ENCODE measurements around the gene CARF.
"Not testable (repeated sequence)": the region's sequence is repeated elsewhere in the genome, so short reads cannot be mapped to it uniquely, and the experiment has no call there.

The CARF gene

GRCh38 chr2:202909394-202910192, 2.5 kb upstream of the CARF start:
- no peaks in the 10 kb centered on the region for H3K27me3 ChIP-seq (ENCODE audit: insufficient read depth, low read length)
- H3K27ac ChIP-seq (ENCODE audit: low read depth, low read length): no peak overlapping the region
- H3K4me3 ChIP-seq (ENCODE audit: low read length): peak overlapping the region; percentile 99
- peaks cover 35% of the 10 kb centered on the region for H3K36me3 ChIP-seq (ENCODE audit: insufficient read depth, low read length)
- no peaks in the 10 kb centered on the region for H3K9me3 ChIP-seq (ENCODE audit: insufficient read depth, low read depth, low read length)
- WGBS: 95% methylated on average over 5 of the region's 6 CpGs
- H3K9ac ChIP-seq (ENCODE audit: low read depth, low read length): no peak overlapping the region
- H3K4me1 ChIP-seq (ENCODE audit: insufficient read depth, low read length): no peaks in the 10 kb centered on the region

GRCh38 chr2:202910250-202910649, 1.8 kb upstream of the CARF start:
- peaks cover 32% of the 10 kb centered on the region for H3K36me3 ChIP-seq (ENCODE audit: insufficient read depth, low read length)
- peak overlapping the region; percentile 99 for H3K4me3 ChIP-seq (ENCODE audit: low read length)
- H3K9ac ChIP-seq (ENCODE audit: low read depth, low read length): peak overlapping the region; percentile 97; the same call in 1 of the 2 replicates
- H3K27me3 ChIP-seq (ENCODE audit: insufficient read depth, low read length); H3K9me3 ChIP-seq (ENCODE audit: insufficient read depth, low read depth, low read length); H3K27ac ChIP-seq (ENCODE audit: low read depth, low read length); H3K4me1 ChIP-seq (ENCODE audit: insufficient read depth, low read length): not testable (repeated sequence)
- WGBS: 90% methylated on average over 5 of the region's 5 CpGs

- 0% methylated on average over 1 of the region's 3 CpGs for WGBS
- Histone ChIP-seq H3K4me3 (ENCODE audit: low read length) (peak overlapping the region; percentile 99), H3K9me3 (ENCODE audit: insufficient read depth, low read depth, low read length) (no peaks in the 10 kb centered on the region), H3K9ac (ENCODE audit: low read depth, low read length) (peak overlapping the region; percentile 97), H3K27me3 (ENCODE audit: insufficient read depth, low read length) (no peaks in the 10 kb centered on the region), H3K4me1 (ENCODE audit: insufficient read depth, low read length) (no peaks in the 10 kb centered on the region), H3K36me3 (ENCODE audit: insufficient read depth, low read length) (peaks cover 27% of the 10 kb centered on the region), H3K27ac (ENCODE audit: low read depth, low read length) (no peak overlapping the region)
Measured at GRCh38 chr2:202910698-202911097, 1.4 kb upstream of the CARF start.

GRCh38 chr2:202911203-202911511, 918 bp upstream of the CARF start:
- Histone ChIP-seq H3K9ac (ENCODE audit: low read depth, low read length) (peak overlapping the region; percentile 97), H3K4me3 (ENCODE audit: low read length) (peak overlapping the region; percentile 99), H3K4me1 (ENCODE audit: insufficient read depth, low read length) (no peaks in the 10 kb centered on the region), H3K27me3 (ENCODE audit: insufficient read depth, low read length) (no peaks in the 10 kb centered on the region), H3K36me3 (ENCODE audit: insufficient read depth, low read length) (peaks cover 22% of the 10 kb centered on the region), H3K27ac (ENCODE audit: low read depth, low read length) (peak overlapping the region; percentile 87), H3K9me3 (ENCODE audit: insufficient read depth, low read depth, low read length) (no peaks in the 10 kb centered on the region)
- WGBS: 0% methylated on average over 8 of the region's 8 CpGs

GRCh38 chr2:202912342-202913201, 497 bp downstream of the CARF start:
- H3K27me3 ChIP-seq (ENCODE audit: insufficient read depth, low read length); H3K4me1 ChIP-seq (ENCODE audit: insufficient read depth, low read length); H3K36me3 ChIP-seq (ENCODE audit: insufficient read depth, low read length); H3K9me3 ChIP-seq (ENCODE audit: insufficient read depth, low read depth, low read length): not testable (repeated sequence)
- 26% methylated on average over 3 of the region's 49 CpGs for WGBS
- H3K4me3 ChIP-seq (ENCODE audit: low read length): peak overlapping the region; percentile 99
- H3K9ac ChIP-seq (ENCODE audit: low read depth, low read length): peak overlapping the region; percentile 97
- peak overlapping the region; percentile 87; the same call in 1 of the 2 replicates for H3K27ac ChIP-seq (ENCODE audit: low read depth, low read length)

GRCh38 chr2:202918860-202919259, 6.8 kb downstream of the CARF start:
- Histone ChIP-seq H3K27me3 (ENCODE audit: insufficient read depth, low read length) (no peaks in the 10 kb centered on the region), H3K36me3 (ENCODE audit: insufficient read depth, low read length) (0 out of 2 replicates have a peak, but pooled peaks cover 2% of the 10 kb centered on the region), H3K4me3 (ENCODE audit: low read length) (no peak overlapping the region), H3K9me3 (ENCODE audit: insufficient read depth, low read depth, low read length) (no peaks in the 10 kb centered on the region), H3K4me1 (ENCODE audit: insufficient read depth, low read length) (no peaks in the 10 kb centered on the region), H3K9ac (ENCODE audit: low read depth, low read length) (no peak overlapping the region), H3K27ac (ENCODE audit: low read depth, low read length) (no peak overlapping the region)
- 85% methylated on average over 1 of the region's 1 CpG for WGBS

GRCh38 chr2:202932425-202933138, 20.5 kb downstream of the CARF start:
- no peak overlapping the region for H3K27ac ChIP-seq (ENCODE audit: low read depth, low read length)

GRCh38 chr2:202933139-202933510, 21.1 kb downstream of the CARF start:
- Histone ChIP-seq H3K27me3 (ENCODE audit: insufficient read depth, low read length) (no peaks in the 10 kb centered on the region), H3K27ac (ENCODE audit: low read depth, low read length) (no peak overlapping the region), H3K36me3 (ENCODE audit: insufficient read depth, low read length) (no peaks in the 10 kb centered on the region), H3K4me3 (ENCODE audit: low read length) (no peak overlapping the region), H3K9ac (ENCODE audit: low read depth, low read length) (no peak overlapping the region), H3K9me3 (ENCODE audit: insufficient read depth, low read depth, low read length) (no peaks in the 10 kb centered on the region), H3K4me1 (ENCODE audit: insufficient read depth, low read length) (no peaks in the 10 kb centered on the region)
- WGBS: 94% methylated on average over 5 of the region's 5 CpGs

More at GRCh38 chr2:202932425-202933138, 20.5 kb downstream of the CARF start:
- Histone ChIP-seq H3K27me3 (ENCODE audit: insufficient read depth, low read length) (no peaks in the 10 kb centered on the region), H3K4me1 (ENCODE audit: insufficient read depth, low read length) (no peaks in the 10 kb centered on the region), H3K4me3 (ENCODE audit: low read length) (no peak overlapping the region), H3K36me3 (ENCODE audit: insufficient read depth, low read length) (no peaks in the 10 kb centered on the region), H3K9ac (ENCODE audit: low read depth, low read length) (no peak overlapping the region), H3K9me3 (ENCODE audit: insufficient read depth, low read depth, low read length) (no peaks in the 10 kb centered on the region)
- 92% methylated on average over 3 of the region's 3 CpGs for WGBS

GRCh38 chr2:202933958-202934357, 21.9 kb downstream of the CARF start:
- Histone ChIP-seq H3K36me3 (ENCODE audit: insufficient read depth, low read length) (no peaks in the 10 kb centered on the region), H3K4me1 (ENCODE audit: insufficient read depth, low read length) (no peaks in the 10 kb centered on the region), H3K27me3 (ENCODE audit: insufficient read depth, low read length) (no peaks in the 10 kb centered on the region), H3K4me3 (ENCODE audit: low read length) (no peak overlapping the region), H3K27ac (ENCODE audit: low read depth, low read length) (no peak overlapping the region), H3K9me3 (ENCODE audit: insufficient read depth, low read depth, low read length) (no peaks in the 10 kb centered on the region), H3K9ac (ENCODE audit: low read depth, low read length) (no peak overlapping the region)
- 88% methylated on average over 2 of the region's 2 CpGs for WGBS

- Histone ChIP-seq H3K27ac (ENCODE audit: low read depth, low read length) (no peak overlapping the region), H3K36me3 (ENCODE audit: insufficient read depth, low read length) (no peaks in the 10 kb centered on the region), H3K27me3 (ENCODE audit: insufficient read depth, low read length) (no peaks in the 10 kb centered on the region), H3K4me1 (ENCODE audit: insufficient read depth, low read length) (no peaks in the 10 kb centered on the region), H3K9me3 (ENCODE audit: insufficient read depth, low read depth, low read length) (no peaks in the 10 kb centered on the region), H3K4me3 (ENCODE audit: low read length) (no peak overlapping the region), H3K9ac (ENCODE audit: low read depth, low read length) (no peak overlapping the region)
- 94% methylated on average over 2 of the region's 2 CpGs for WGBS
Measured at GRCh38 chr2:202934456-202934855, 22.4 kb downstream of the CARF start.

GRCh38 chr2:202938960-202939359, 26.9 kb downstream of the CARF start:
- H3K4me3 ChIP-seq (ENCODE audit: low read length): no peak overlapping the region
- H3K36me3 ChIP-seq (ENCODE audit: insufficient read depth, low read length): no peaks in the 10 kb centered on the region
- no peak overlapping the region for H3K27ac ChIP-seq (ENCODE audit: low read depth, low read length)
- H3K9me3 ChIP-seq (ENCODE audit: insufficient read depth, low read depth, low read length): no peaks in the 10 kb centered on the region
- no peaks in the 10 kb centered on the region for H3K27me3 ChIP-seq (ENCODE audit: insufficient read depth, low read length)
- no peak overlapping the region for H3K9ac ChIP-seq (ENCODE audit: low read depth, low read length)
- 100% methylated on average over 3 of the region's 3 CpGs for WGBS
- H3K4me1 ChIP-seq (ENCODE audit: insufficient read depth, low read length): 0 out of 2 replicates have a peak, but pooled peaks cover 4% of the 10 kb centered on the region
